ENCODE measurements around the gene CCL15. TPM values are rescaled to one million over a fixed set of nuclear protein-coding genes. Genes with fewer than 3 reads are reported as not detected.

The CCL15 gene
- total and polyA plus RNA-seq, 4 donors, result 8.8 to 27.8 (median 11.6) TPM

DNA sequence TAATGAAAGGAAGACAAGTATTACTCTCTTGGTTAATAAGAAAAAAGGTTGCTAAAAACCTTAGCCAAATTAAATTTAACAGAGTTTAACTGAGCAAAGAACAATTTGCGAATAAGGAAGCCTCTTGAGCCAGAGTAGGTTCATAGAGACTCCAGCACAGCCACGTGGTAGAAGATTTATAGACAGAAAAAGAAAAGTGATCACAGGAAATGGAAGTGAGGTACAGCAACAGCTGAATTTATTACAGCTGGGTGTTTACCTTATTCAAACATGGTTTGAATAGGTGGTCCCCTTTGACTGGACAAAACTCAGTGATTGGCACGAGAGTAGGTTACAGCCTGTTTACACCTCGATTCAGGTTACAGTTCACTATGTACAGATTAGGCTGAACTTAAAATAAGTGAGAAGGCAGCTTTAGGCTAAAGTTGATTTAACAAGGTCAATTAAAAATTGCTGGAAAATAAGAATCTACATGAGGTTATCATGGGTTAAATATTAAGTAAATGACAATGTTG is 3.3 kb upstream of the CCL15 start:
- peak in 1 of 2 donors; percentile 10 for TF ChIP-seq HNF4A (conservative IDR thresholded peaks at IDR 0.05)
- peak; percentile 35 for TF ChIP-seq FOXA2 (IDR thresholded peaks at IDR 0.05)
- no peak for TF ChIP-seq ZBTB33 (IDR thresholded peaks at IDR 0.05)
- peak in 1 of 2 donors; percentile 26 for TF ChIP-seq RXRA (IDR thresholded peaks at IDR 0.05)
- TF ChIP-seq MAX (IDR thresholded peaks at IDR 0.05), result no peak
- peak in 1 of 2 donors; percentile 44 for TF ChIP-seq RAD21 (IDR thresholded peaks at IDR 0.05)
- no peak overlapping the region for H3K9ac ChIP-seq (ENCODE audit: low read depth in 1 of 2, low read length in 2 of 2)
- 16% methylated on average over 4 of the region's 4 CpGs for WGBS
- peak; percentile 28 for DNase-seq (ENCODE audit: low spot score)
- H3K36me3 ChIP-seq (ENCODE audit: control insufficient read depth in 4 of 4, insufficient read depth in 3 of 4, low read depth in 1 of 4, low read length in 3 of 4), result no peaks in the 10 kb centered on the region
- H3K27ac ChIP-seq (ENCODE audit: low read depth in 1 of 2, low read length in 2 of 2), result peak overlapping the region; percentile 20 to 49
- no peak overlapping the region for H3K4me3 ChIP-seq (ENCODE audit: low read depth in 1 of 3, low read length in 3 of 3)
- peaks cover 0 to 4% (median 0%) of the 10 kb centered on the region in 4 donors for H3K9me3 ChIP-seq (ENCODE audit: control insufficient read depth in 4 of 4, low read length in 3 of 4)
- H3K4me1 ChIP-seq (ENCODE audit: control insufficient read depth in 4 of 4, insufficient read depth in 4 of 4, low read length in 3 of 4), result peaks cover 7 to 50% (median 34%) of the 10 kb centered on the region in 4 donors
- no peaks in the 10 kb centered on the region for H3K27me3 ChIP-seq (ENCODE audit: control insufficient read depth in 4 of 4, insufficient read depth in 4 of 4, low read length in 3 of 4)

DNA sequence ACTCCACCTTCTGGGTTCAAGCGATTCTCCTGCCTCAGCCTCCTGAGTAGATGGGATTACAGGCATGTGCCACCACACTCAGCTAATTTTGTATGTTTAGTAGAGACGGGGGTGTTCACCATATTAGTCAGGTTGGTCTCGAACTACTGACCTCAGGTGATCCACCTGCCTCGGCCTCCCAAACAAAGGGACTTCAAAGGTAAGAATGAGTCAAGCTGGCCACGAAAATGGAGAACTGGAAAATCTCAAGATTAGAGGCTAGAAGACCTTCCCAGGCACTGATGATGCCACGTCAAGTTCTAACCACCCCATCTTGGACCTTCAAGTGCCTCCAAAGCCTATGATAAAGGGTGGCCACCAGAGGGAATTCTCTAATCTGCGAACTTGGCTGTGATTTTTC is 1.3 kb upstream of the CCL15 start:
- H3K9ac ChIP-seq (ENCODE audit: low read depth in 1 of 2, low read length in 2 of 2), result no peak overlapping the region
- H3K27ac ChIP-seq (ENCODE audit: low read depth in 1 of 2, low read length in 2 of 2), result peak overlapping the region in 1 of 2 donors; percentile 83
- H3K27me3 ChIP-seq (ENCODE audit: control insufficient read depth in 4 of 4, insufficient read depth in 4 of 4, low read length in 3 of 4), result no peaks in the 10 kb centered on the region
- peaks cover 7 to 57% (median 37%) of the 10 kb centered on the region in 4 donors for H3K4me1 ChIP-seq (ENCODE audit: control insufficient read depth in 4 of 4, insufficient read depth in 4 of 4, low read length in 3 of 4)
- peak; percentile 12 for DNase-seq (ENCODE audit: low spot score)
- 89% methylated on average over 7 of the region's 7 CpGs for WGBS
- TF ChIP-seq FOXA1 (IDR thresholded peaks at IDR 0.05), result no peak
- no peak for TF ChIP-seq CTCF (IDR thresholded peaks at IDR 0.05; ENCODE audit: low read depth, low read length, missing input control)
- TF ChIP-seq, protein P1, sequence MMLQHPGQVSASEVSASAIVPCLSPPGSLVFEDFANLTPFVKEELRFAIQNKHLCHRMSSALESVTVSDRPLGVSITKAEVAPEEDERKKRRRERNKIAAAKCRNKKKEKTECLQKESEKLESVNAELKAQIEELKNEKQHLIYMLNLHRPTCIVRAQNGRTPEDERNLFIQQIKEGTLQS (IDR thresholded peaks at IDR 0.05), result no peak
- TF ChIP-seq RXRA (IDR thresholded peaks at IDR 0.05), result no peak
- TF ChIP-seq ZBTB33 (IDR thresholded peaks at IDR 0.05), result no peak
- no peak for TF ChIP-seq YY1 (IDR thresholded peaks at IDR 0.05)
- no peak for TF ChIP-seq NR2F2 (IDR thresholded peaks at IDR 0.05)
- TF ChIP-seq EGR1 (IDR thresholded peaks at IDR 0.05; ENCODE audit: low read depth in 2 of 2), result no peak
- TF ChIP-seq GABPA (IDR thresholded peaks at IDR 0.05 in 1 of 2, conservative IDR thresholded peaks at IDR 0.05 in 1 of 2), result no peak
- TF ChIP-seq REST (IDR thresholded peaks at IDR 0.05), result no peak
- no peak for TF ChIP-seq SP1 (IDR thresholded peaks at IDR 0.05)
- no peak for TF ChIP-seq MAX (IDR thresholded peaks at IDR 0.05)
- TF ChIP-seq RAD21 (IDR thresholded peaks at IDR 0.05), result no peak
- TF ChIP-seq HNF4G (IDR thresholded peaks at IDR 0.05), result no peak
- TF ChIP-seq JUND (IDR thresholded peaks at IDR 0.05), result no peak
- no peak for TF ChIP-seq HNF4A (conservative IDR thresholded peaks at IDR 0.05)
- TF ChIP-seq FOXA2 (IDR thresholded peaks at IDR 0.05), result no peak
- TF ChIP-seq TAF1 (conservative IDR thresholded peaks at IDR 0.05), result no peak
- no peak overlapping the region for H3K4me3 ChIP-seq (ENCODE audit: low read depth in 1 of 3, low read length in 3 of 3)
- no peaks in the 10 kb centered on the region for H3K9me3 ChIP-seq (ENCODE audit: control insufficient read depth in 4 of 4, low read length in 3 of 4)
- H3K36me3 ChIP-seq (ENCODE audit: control insufficient read depth in 4 of 4, insufficient read depth in 3 of 4, low read depth in 1 of 4, low read length in 3 of 4), result peaks cover 0 to 7% (median 1%) of the 10 kb centered on the region in 4 donors
